Activated CD8-positive, alpha-beta memory T cell treated with anti-CD3 and anti-CD28 coated beads, Interleukin-2, amount 50 U/mL, for 4 hours (primary cell): ENCODE measurements around the gene ACAP3.
"Not testable (repeated sequence)": the region's sequence is repeated elsewhere in the genome, so short reads cannot be mapped to it uniquely, and the experiment has no call there.

Experiments used
- DNase-seq: peaks from one replicate; pipeline ENCODE4 v3.0.0-alpha.2; 2020

The ACAP3 gene

GRCh38 chr1:1330366-1331067 lies 22.8 kb upstream of the ACAP3 start:
- DNase-seq = no peak

- DNase-seq = no peak
Measured at GRCh38 chr1:1329304-1330210, 21.8 kb upstream of the ACAP3 start.

- DNase-seq = no peak
Measured at GRCh38 chr1:1328254-1328653, 20.5 kb upstream of the ACAP3 start.

- no peak for DNase-seq
Measured at GRCh38 chr1:1327291-1327690, 19.6 kb upstream of the ACAP3 start.

GRCh38 chr1:1326075-1326605 lies 18.4 kb upstream of the ACAP3 start:
- DNase-seq = no peak

- no peak for DNase-seq
Measured at GRCh38 chr1:1325288-1326074, 17.8 kb upstream of the ACAP3 start.

GRCh38 chr1:1324524-1325287 lies 17.0 kb upstream of the ACAP3 start, which contains the start of the genes CPTP and INTS11:
TSS of gene CPTP (plus strand) at chr1:1324802. CDS start at chr1:1326911, 2,109 bp downstream.
TSS of gene INTS11 (minus strand) at chr1:1324660. CDS start at chr1:1324608, 52 bp downstream.
- DNase-seq = peak; percentile 96

- no peak for DNase-seq
Measured at GRCh38 chr1:1324084-1324523, 16.4 kb upstream of the ACAP3 start.

GRCh38 chr1:1322952-1323351 lies 15.2 kb upstream of the ACAP3 start:
- DNase-seq = no peak

- no peak for DNase-seq
Measured at GRCh38 chr1:1322418-1322817, 14.7 kb upstream of the ACAP3 start.

- no peak for DNase-seq
Measured at GRCh38 chr1:1321477-1321876, 13.7 kb upstream of the ACAP3 start.

- DNase-seq = no peak
Measured at GRCh38 chr1:1320666-1321448, 13.1 kb upstream of the ACAP3 start.

GRCh38 chr1:1319646-1319941 lies 11.9 kb upstream of the ACAP3 start:
- DNase-seq = no peak

- no peak for DNase-seq
Measured at GRCh38 chr1:1318777-1319645, 11.3 kb upstream of the ACAP3 start.

- no peak for DNase-seq
Measured at GRCh38 chr1:1318131-1318652, 10.5 kb upstream of the ACAP3 start.

- no peak for DNase-seq
Measured at GRCh38 chr1:1317420-1317819, 9.7 kb upstream of the ACAP3 start.

- DNase-seq = not testable (repeated sequence)
Measured at GRCh38 chr1:1316199-1316598, 8.5 kb upstream of the ACAP3 start.

GRCh38 chr1:1315435-1315954 lies 7.8 kb upstream of the ACAP3 start:
- DNase-seq = no peak

- no peak for DNase-seq
Measured at GRCh38 chr1:1314678-1315335, 7.1 kb upstream of the ACAP3 start.
